Nephron progenitor cell (in vitro differentiated cells): ENCODE results near the gene TRIM44.
A peak's percentile ranks its signal among the peaks of the same experiment; 100 is the strongest.

ENCODE experiments used
- DNase-seq: peaks from one replicate; pipeline ENCODE4 v3.0.0; 2021
- H3K27ac Mint-ChIP-seq: 2 replicates; pipeline ENCODE4 v1.8.0; 2021; ENCODE audit warnings: mild to moderate bottlenecking, moderate library complexity, mixed read lengths
- H3K27me3 Mint-ChIP-seq: 2 replicates; pipeline ENCODE4 v1.8.0; 2021; ENCODE audit warnings: mild to moderate bottlenecking, low read depth, mixed read lengths; ENCODE audit not compliant: poor library complexity
- H3K36me3 Mint-ChIP-seq: 2 replicates; pipeline ENCODE4 v1.8.0; 2021; ENCODE audit warnings: low read depth, mixed read lengths
- H3K4me1 Mint-ChIP-seq: 2 replicates; pipeline ENCODE4 v1.8.0; 2021; ENCODE audit warnings: mixed read lengths
- H3K4me3 Mint-ChIP-seq: 2 replicates; pipeline ENCODE4 v1.8.0; 2021; ENCODE audit warnings: mild to moderate bottlenecking, moderate library complexity, mixed read lengths
- H3K9me3 Mint-ChIP-seq: 2 replicates; pipeline ENCODE4 v1.8.0; 2021; ENCODE audit warnings: mild to moderate bottlenecking, moderate library complexity, mixed read lengths
- TF ChIP-seq, protein P1 (sequence below): fragments of 200-600 bp; sonication (generic); IDR thresholded peaks from 2 replicates; pipeline ENCODE4 v1.5.0; 2021; ENCODE audit warnings: antibody characterized with exemption

The TRIM44 gene, protein sequence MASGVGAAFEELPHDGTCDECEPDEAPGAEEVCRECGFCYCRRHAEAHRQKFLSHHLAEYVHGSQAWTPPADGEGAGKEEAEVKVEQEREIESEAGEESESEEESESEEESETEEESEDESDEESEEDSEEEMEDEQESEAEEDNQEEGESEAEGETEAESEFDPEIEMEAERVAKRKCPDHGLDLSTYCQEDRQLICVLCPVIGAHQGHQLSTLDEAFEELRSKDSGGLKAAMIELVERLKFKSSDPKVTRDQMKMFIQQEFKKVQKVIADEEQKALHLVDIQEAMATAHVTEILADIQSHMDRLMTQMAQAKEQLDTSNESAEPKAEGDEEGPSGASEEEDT

DNA sequence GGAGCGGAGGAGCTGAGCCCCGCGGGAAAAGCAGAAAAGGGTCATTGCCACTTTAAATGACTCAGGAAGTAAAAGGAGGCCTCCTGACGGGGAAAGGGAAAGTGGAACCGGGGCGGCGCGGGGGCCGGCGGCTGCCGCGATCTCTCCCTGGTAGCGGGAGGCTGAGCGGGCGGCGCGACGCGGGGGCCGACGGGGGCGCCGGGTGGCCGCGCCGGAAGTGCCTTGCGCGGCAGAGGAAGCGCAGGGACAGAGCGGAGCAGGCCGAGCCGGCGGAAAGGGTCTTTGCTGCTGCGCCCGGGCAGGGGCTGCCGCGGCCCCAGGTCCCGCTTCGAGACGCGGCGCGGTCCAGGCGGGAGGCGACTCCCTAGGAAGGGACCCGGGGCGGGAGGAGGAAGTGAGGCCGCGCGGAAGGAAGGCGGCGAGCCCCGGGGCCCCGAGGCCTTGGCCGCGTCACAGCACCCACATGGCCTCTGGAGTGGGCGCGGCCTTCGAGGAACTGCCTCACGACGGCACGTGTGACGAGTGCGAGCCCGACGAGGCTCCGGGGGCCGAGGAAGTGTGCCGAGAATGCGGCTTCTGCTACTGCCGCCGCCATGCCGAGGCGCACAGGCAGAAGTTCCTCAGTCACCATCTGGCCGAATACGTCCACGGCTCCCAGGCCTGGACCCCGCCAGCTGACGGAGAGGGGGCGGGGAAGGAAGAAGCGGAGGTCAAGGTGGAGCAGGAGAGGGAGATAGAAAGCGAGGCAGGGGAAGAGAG, at the start of gene TRIM44:
TRIM44 (plus strand) TSS at position 127 of the 759 bp plus-strand sequence; CDS start at position 464, 337 bp downstream.
- peaks cover 33% of the 10 kb centered on the region for H3K27me3 Mint-ChIP-seq
- peaks cover 50% of the 10 kb centered on the region for H3K9me3 Mint-ChIP-seq
- TF ChIP-seq, protein P1, sequence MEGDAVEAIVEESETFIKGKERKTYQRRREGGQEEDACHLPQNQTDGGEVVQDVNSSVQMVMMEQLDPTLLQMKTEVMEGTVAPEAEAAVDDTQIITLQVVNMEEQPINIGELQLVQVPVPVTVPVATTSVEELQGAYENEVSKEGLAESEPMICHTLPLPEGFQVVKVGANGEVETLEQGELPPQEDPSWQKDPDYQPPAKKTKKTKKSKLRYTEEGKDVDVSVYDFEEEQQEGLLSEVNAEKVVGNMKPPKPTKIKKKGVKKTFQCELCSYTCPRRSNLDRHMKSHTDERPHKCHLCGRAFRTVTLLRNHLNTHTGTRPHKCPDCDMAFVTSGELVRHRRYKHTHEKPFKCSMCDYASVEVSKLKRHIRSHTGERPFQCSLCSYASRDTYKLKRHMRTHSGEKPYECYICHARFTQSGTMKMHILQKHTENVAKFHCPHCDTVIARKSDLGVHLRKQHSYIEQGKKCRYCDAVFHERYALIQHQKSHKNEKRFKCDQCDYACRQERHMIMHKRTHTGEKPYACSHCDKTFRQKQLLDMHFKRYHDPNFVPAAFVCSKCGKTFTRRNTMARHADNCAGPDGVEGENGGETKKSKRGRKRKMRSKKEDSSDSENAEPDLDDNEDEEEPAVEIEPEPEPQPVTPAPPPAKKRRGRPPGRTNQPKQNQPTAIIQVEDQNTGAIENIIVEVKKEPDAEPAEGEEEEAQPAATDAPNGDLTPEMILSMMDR = no peak
- peaks cover 48% of the 10 kb centered on the region for H3K36me3 Mint-ChIP-seq
- peak within 1 kb of the TSS; percentile 85 for H3K4me3 Mint-ChIP-seq
- H3K4me1 Mint-ChIP-seq = peaks cover 36% of the 10 kb centered on the region
- H3K27ac Mint-ChIP-seq = peak within 1 kb of the TSS; percentile 91
- peak; percentile 80 for DNase-seq

DNA sequence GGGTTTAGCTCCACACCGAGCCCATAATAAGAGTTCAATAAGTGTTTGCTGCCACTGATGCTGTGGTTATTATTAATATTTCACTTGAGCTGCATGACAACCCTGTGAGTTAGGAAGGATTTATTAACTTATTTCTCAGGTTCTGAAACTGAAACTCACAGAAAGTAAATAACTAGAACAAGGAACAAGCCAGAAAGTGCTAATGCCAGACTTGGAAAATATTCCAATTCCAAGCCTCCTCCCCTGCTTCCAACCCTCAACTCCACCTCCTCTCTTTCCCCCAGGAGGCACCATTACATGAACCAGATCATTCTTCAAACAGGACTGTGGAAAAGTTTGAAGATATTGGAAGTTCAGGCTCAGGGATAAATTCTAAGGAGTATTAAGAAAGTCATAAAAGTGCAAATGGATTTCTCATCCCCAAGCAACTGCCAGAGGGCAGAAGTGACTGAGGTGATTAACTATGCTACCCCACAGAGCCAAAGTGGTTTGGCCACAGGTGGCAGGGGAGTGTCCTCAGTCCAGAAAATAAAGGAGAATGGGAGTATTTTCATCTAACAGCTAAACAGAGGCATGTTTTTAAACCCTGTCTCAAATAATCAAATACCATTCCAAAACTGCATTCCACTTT, 47.5 kb upstream of the TRIM44 start:
- no peak overlapping the region for H3K27ac Mint-ChIP-seq

DNA sequence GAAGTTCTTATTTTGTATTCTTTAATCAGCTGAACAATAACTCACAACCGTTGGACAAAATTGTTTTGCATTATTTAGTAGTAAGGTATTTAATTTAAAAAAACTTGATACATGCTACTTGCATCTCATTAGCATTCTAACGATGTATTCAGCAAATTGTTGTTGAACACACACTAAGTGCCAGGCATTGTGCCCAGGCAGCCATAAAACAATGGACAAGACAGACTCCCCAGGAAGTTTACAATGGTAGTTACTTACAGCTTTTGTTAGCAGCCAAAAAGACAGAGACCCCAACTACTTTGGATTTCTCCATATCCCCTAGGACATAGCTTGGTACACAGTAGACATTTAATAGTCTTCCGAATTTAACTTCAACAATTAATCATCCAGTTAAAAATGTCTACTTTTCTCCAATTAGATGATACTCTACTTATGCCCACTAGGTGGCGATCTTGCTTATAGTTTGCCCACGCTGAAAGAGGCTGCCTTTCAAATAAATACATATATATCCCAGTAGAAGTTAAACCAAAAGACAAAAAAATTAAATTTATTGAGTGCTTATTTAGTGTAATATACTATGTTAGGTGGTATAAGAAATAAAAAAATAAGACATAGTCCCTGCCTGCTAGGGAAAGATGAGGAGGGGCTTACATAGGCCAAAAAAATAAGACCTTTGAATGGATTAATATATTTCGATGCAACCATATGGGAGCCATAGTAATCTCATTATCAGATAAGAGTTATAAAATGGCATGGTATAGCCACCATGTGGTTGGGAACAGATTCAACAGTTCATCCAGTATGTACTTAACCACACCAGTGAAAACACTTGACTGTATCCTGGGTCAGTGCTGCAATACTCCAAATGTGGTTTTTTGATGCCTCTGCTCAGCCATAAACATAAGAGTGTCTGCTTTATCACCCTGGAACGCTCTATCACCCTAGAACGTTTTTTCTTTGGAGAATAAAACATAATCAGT, 46.4 kb upstream of the TRIM44 start:
- Mint-ChIP-seq H3K27ac (no peak overlapping the region), H3K36me3 (no peaks in the 10 kb centered on the region), H3K27me3 (peaks cover 11% of the 10 kb centered on the region), H3K4me3 (no peak overlapping the region), H3K4me1 (peaks cover 32% of the 10 kb centered on the region), H3K9me3 (no peaks in the 10 kb centered on the region)
- TF ChIP-seq, protein P1 = peak; percentile 77
- DNase-seq = no peak

More for the DNA sequence above, 47.5 kb upstream of the TRIM44 start:
- DNase-seq = no peak
- Mint-ChIP-seq H3K9me3 (no peaks in the 10 kb centered on the region), H3K4me1 (peaks cover 21% of the 10 kb centered on the region), H3K36me3 (no peaks in the 10 kb centered on the region), H3K27me3 (peaks cover 20% of the 10 kb centered on the region), H3K4me3 (no peak overlapping the region)
- TF ChIP-seq, protein P1 = no peak

DNA sequence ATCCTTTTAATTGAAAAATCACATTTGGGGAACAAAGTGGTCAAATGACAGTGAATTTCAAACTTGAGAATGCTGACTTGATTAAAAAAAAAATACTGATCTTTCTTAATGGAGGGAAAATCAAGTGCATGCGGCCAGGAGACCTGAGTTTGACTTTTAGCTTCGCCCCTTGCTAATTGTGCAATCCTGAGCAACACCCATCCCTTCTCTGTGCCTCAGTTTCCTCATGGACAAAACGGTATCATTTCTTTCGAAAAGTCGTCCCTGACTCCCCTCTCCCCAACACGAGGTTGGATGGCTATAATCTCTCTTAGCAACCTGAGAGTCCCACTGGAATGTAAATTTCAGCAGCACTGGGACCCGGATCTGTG, 45.3 kb upstream of the TRIM44 start:
- Mint-ChIP-seq H3K4me3 (peak overlapping the region; percentile 85), H3K27ac (peak overlapping the region; percentile 91), H3K27me3 (peaks cover 7% of the 10 kb centered on the region), H3K4me1 (peaks cover 42% of the 10 kb centered on the region), H3K9me3 (no peaks in the 10 kb centered on the region), H3K36me3 (no peaks in the 10 kb centered on the region)
- no peak for DNase-seq
- TF ChIP-seq, protein P1 = no peak

DNA sequence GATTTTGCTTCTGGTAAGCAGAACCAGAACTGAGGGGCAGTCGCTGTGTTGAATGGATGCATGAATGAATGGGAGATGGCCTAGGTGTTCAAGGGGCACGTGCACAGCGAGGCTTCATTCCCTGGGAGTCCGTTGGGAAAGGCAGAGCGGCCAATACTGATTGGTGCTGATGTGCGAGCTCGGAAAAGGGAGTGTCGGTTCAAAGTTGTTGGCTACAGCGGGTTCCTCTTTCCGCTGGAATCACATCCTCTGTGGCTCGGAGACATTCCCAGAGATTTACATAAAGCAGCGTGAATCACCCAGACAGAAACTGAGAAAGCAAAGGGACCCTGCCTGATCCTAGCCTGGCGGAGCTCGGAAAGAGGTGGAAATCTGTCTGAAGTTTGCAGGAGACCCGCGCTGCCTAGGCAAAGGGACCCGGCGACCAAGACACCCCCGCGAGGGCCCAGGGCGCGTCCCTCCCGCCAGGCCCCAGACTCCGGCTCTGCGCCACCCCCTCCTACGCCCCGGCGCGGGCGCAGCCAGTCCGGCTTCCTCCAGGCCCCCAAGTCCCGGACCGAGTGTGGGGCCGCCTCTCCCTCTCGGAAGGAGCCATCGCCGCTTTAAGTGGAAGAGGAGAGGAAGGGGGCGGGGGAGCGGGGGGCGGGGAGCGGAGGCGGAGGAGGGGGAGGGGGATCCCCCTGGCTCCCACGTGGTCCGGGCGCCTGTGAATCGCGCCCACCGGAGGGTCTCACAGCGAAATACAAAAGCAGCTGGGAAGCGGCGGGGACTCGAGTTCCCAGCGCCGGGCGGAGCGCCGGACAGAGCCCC, 44.7 kb upstream of the TRIM44 start, which contains the start of gene FJX1:
FJX1 (plus strand) TSS at position 774 of the 810 bp plus-strand sequence. CDS start 177 bp downstream, outside the sequence.
- peak within 1 kb of the TSS; percentile 91 for H3K27ac Mint-ChIP-seq
- no peaks in the 10 kb centered on the region for H3K9me3 Mint-ChIP-seq
- peak; percentile 77 for DNase-seq
- H3K36me3 Mint-ChIP-seq = no peaks in the 10 kb centered on the region
- TF ChIP-seq, protein P1 = no peak
- peaks cover 48% of the 10 kb centered on the region for H3K4me1 Mint-ChIP-seq
- peak within 1 kb of the TSS; percentile 87 for H3K4me3 Mint-ChIP-seq
- peaks cover 7% of the 10 kb centered on the region for H3K27me3 Mint-ChIP-seq
